Measurements from ENCODE around the gene AUNIP. TPM values are rescaled to one million over a fixed set of nuclear protein-coding genes. Genes with fewer than 3 reads are reported as not detected.

Gene AUNIP
- total RNA-seq, 1 experiment from 2014 or later = 17.6 TPM

GRCh38 chr1:25890239-25891034 is 31.2 kb upstream of the AUNIP start:
- no peaks in the 10 kb centered on the region for H3K9me2 ChIP-seq (replicated peaks; ENCODE audit: low read length)
- peak overlapping the region; percentile 53 for H3K4me2 ChIP-seq (ENCODE audit: low read length)
- no peaks in the 10 kb centered on the region for H3F3A ChIP-seq (ENCODE audit: low read length, unreplicated experiment)
- no peaks in the 10 kb centered on the region for H3K9me3 ChIP-seq (ENCODE audit: low read length)
- DNase-seq (peak; percentile 97), ATAC-seq (peak; percentile 82)
- CTCF ChIA-PET = interaction anchor here (0.6 to 1.0 kb wide), 2 partner anchors 53 to 266 kb away, joined by 5 to 7 read pairs; no protein-coding TSS in a partner anchor
- no TSS peak for BruUV-seq (replicated peaks)
- peak overlapping the region; percentile 10; the same call in 1 of the 2 replicates for H2AFZ ChIP-seq (ENCODE audit: low read length)
- intact Hi-C loops (cut with micrococcal nuclease) = loop anchor here (10.0 kb wide), 1 partner anchor 204 kb away; no protein-coding TSS in a partner anchor
- TF ChIP-seq EZH2 (IDR thresholded peaks at IDR 0.05; ENCODE audit: low read length, unreplicated experiment) (no peak), EZH2phosphoT487 (IDR thresholded peaks at IDR 0.05; ENCODE audit: borderline replicate concordance, low read length) (no peak)
- TF ChIP-seq, protein P1, sequence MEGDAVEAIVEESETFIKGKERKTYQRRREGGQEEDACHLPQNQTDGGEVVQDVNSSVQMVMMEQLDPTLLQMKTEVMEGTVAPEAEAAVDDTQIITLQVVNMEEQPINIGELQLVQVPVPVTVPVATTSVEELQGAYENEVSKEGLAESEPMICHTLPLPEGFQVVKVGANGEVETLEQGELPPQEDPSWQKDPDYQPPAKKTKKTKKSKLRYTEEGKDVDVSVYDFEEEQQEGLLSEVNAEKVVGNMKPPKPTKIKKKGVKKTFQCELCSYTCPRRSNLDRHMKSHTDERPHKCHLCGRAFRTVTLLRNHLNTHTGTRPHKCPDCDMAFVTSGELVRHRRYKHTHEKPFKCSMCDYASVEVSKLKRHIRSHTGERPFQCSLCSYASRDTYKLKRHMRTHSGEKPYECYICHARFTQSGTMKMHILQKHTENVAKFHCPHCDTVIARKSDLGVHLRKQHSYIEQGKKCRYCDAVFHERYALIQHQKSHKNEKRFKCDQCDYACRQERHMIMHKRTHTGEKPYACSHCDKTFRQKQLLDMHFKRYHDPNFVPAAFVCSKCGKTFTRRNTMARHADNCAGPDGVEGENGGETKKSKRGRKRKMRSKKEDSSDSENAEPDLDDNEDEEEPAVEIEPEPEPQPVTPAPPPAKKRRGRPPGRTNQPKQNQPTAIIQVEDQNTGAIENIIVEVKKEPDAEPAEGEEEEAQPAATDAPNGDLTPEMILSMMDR (conservative IDR thresholded peaks at IDR 0.05; ENCODE audit: low read depth, low read length) = no peak
- no peaks in the 10 kb centered on the region for H3K36me3 ChIP-seq (ENCODE audit: low read depth, low read length)
- H3K9ac ChIP-seq (ENCODE audit: low read length) = peak overlapping the region; percentile 24; the same call in 1 of the 2 replicates
- no peaks in the 10 kb centered on the region for H3K79me2 ChIP-seq (ENCODE audit: low read length)
- peaks cover 43% of the 10 kb centered on the region for H3K4me1 ChIP-seq (ENCODE audit: insufficient read depth, low read length)
- H3K4me3 ChIP-seq (ENCODE audit: low read length) = 0 out of 2 replicates have a peak overlapping the region, but pooled peaks have one; percentile 3
- H3K27ac ChIP-seq (ENCODE audit: low read length) = peak overlapping the region; percentile 75
- H4K20me1 ChIP-seq (ENCODE audit: low read length) = no peaks in the 10 kb centered on the region
- no peaks in the 10 kb centered on the region for H3K27me3 ChIP-seq (ENCODE audit: low read length)
- POLR2A ChIA-PET (ENCODE audit: unreplicated experiment) = no interaction called here

DNA sequence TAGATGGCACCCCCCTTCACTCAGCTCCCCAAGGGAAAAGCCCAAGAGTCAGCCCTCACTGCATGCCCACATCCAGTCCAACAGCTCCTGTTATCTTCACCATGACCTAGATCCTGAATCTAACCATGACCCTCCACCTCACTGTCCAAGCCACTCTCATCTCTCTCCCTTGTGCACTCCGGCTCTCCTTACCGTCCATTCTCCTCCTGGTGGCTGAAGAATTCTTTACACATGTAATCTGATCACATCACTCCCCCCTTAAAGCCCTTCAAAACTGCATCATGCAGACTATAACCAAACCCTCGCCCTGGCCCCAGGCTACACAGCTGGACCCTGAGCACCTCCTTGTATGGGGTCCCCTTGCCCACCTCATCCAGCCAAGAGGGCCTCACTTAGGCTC is 30.2 kb upstream of the AUNIP start:
- Histone ChIP-seq H3K9me3 (ENCODE audit: low read length) (no peaks in the 10 kb centered on the region), H3K79me2 (ENCODE audit: low read length) (no peaks in the 10 kb centered on the region), H3K27ac (ENCODE audit: low read length) (peak overlapping the region; percentile 75), H2AFZ (ENCODE audit: low read length) (no peak overlapping the region), H3K36me3 (ENCODE audit: low read depth, low read length) (no peaks in the 10 kb centered on the region), H3F3A (ENCODE audit: low read length, unreplicated experiment) (no peaks in the 10 kb centered on the region), H3K4me1 (ENCODE audit: insufficient read depth, low read length) (peaks cover 43% of the 10 kb centered on the region), H3K9ac (ENCODE audit: low read length) (no peak overlapping the region), H3K4me3 (ENCODE audit: low read length) (no peak overlapping the region), H4K20me1 (ENCODE audit: low read length) (no peaks in the 10 kb centered on the region), H3K9me2 (replicated peaks; ENCODE audit: low read length) (no peaks in the 10 kb centered on the region), H3K4me2 (ENCODE audit: low read length) (peak overlapping the region; percentile 53; the same call in 1 of the 2 replicates), H3K27me3 (ENCODE audit: low read length) (no peaks in the 10 kb centered on the region)
- ChIA-PET CTCF (no interaction called here), POLR2A (ENCODE audit: unreplicated experiment) (no interaction called here)
- peak; percentile 19 for ATAC-seq
- intact Hi-C loops (cut with micrococcal nuclease) = no loop called here
- BruUV-seq (replicated peaks) = no TSS peak
- TF ChIP-seq EZH2phosphoT487 (IDR thresholded peaks at IDR 0.05; ENCODE audit: borderline replicate concordance, low read length) (no peak), EZH2 (IDR thresholded peaks at IDR 0.05; ENCODE audit: low read length, unreplicated experiment) (no peak)
- TF ChIP-seq, protein P1 (conservative IDR thresholded peaks at IDR 0.05; ENCODE audit: low read depth, low read length) = peak; percentile 45; the same call in 1 of the 2 replicates
- DNase-seq = peak; percentile 47
